ENCODE measurements around the gene CYB5RL. TPM values are rescaled to one million over a fixed set of nuclear protein-coding genes. Genes with fewer than 3 reads are reported as not detected.
"Not testable (repeated sequence)": the region's sequence is repeated elsewhere in the genome, so short reads cannot be mapped to it uniquely, and the experiment has no call there.

CYB5RL gene
- polyA plus RNA-seq, 1 donor from 2014 or later, result 4.1 TPM

- H3K4me1 Mint-ChIP-seq, result no peaks in the 10 kb centered on the region
- no peaks in the 10 kb centered on the region for H3K9me3 Mint-ChIP-seq
- no peak overlapping the region for H3K4me3 Mint-ChIP-seq
- peaks cover 9% of the 10 kb centered on the region for H3K36me3 Mint-ChIP-seq
- no peaks in the 10 kb centered on the region for H3K27me3 Mint-ChIP-seq
- no peak overlapping the region for H3K27ac Mint-ChIP-seq
Measured at GRCh38 chr1:54180701-54181360, 19.0 kb downstream of the CYB5RL start.

DNA sequence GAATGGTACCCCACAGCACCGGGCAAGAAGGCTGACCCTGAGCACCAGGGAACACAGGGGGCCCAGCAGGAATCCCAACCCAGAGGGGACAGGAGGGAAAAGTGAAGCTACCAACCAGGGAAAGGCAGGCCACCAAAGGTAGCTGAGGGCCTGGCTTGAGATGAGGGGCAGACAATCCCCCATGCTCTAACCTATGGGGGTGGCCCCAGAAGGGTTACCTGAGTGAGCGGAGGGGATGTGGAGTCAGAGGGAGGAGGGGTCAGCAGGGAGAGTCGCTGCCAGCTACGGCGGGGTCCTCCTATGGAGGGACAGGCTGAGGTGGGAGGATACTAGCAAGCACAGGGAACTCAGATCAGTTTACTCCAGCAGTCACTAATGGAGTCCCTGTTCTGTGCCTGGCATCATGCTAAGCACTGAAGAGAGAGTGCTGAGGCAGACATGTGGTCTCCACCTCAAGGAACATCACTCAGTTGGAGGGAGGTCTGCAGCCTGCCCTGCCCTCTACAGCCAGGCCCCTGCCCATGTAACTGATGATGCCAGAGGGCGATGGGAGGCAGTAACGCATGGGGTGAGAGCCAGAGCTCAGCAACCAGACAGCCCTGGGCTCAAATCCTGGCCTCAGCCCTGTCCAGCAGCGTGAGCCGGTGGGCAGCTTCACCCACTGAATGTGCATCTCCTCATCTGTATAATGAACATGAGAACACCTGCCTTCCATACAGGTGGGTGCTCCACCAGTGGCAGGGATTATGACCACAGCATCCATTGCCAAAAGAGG is 21.3 kb downstream of the CYB5RL start:
- Mint-ChIP-seq H3K4me1 (no peaks in the 10 kb centered on the region), H3K36me3 (peaks cover 9% of the 10 kb centered on the region), H3K27me3 (no peaks in the 10 kb centered on the region), H3K4me3 (no peak overlapping the region), H3K27ac (no peak overlapping the region), H3K9me3 (no peaks in the 10 kb centered on the region)

- no peak overlapping the region for H3K27ac Mint-ChIP-seq
- no peak overlapping the region for H3K4me3 Mint-ChIP-seq
- no peaks in the 10 kb centered on the region for H3K27me3 Mint-ChIP-seq
- no peaks in the 10 kb centered on the region for H3K9me3 Mint-ChIP-seq
- H3K4me1 Mint-ChIP-seq, result no peaks in the 10 kb centered on the region
- H3K36me3 Mint-ChIP-seq, result peaks cover 9% of the 10 kb centered on the region
Measured at GRCh38 chr1:54177726-54178125, 22.1 kb downstream of the CYB5RL start.

GRCh38 chr1:54176621-54177327 is 23.1 kb downstream of the CYB5RL start:
- Mint-ChIP-seq H3K9me3 (no peaks in the 10 kb centered on the region), H3K36me3 (peaks cover 9% of the 10 kb centered on the region), H3K27me3 (no peaks in the 10 kb centered on the region), H3K4me3 (peak overlapping the region in 1 of 4 donors; percentile 23), H3K4me1 (no peaks in the 10 kb centered on the region), H3K27ac (peak overlapping the region in 1 of 3 donors; percentile 23)

- no peaks in the 10 kb centered on the region for H3K4me1 Mint-ChIP-seq
- no peak overlapping the region for H3K4me3 Mint-ChIP-seq
- peaks cover 10% of the 10 kb centered on the region for H3K36me3 Mint-ChIP-seq
- H3K27ac Mint-ChIP-seq, result no peak overlapping the region
- H3K9me3 Mint-ChIP-seq, result no peaks in the 10 kb centered on the region
- H3K27me3 Mint-ChIP-seq, result no peaks in the 10 kb centered on the region
Measured at GRCh38 chr1:54174106-54174505, 25.7 kb downstream of the CYB5RL start.

GRCh38 chr1:54173681-54174080 is 26.1 kb downstream of the CYB5RL start:
- Mint-ChIP-seq H3K36me3 (peaks cover 10% of the 10 kb centered on the region), H3K4me3 (no peak overlapping the region), H3K27me3 (no peaks in the 10 kb centered on the region), H3K27ac (no peak overlapping the region), H3K9me3 (no peaks in the 10 kb centered on the region), H3K4me1 (no peaks in the 10 kb centered on the region)

GRCh38 chr1:54172614-54173599 is 26.9 kb downstream of the CYB5RL start:
- H3K27me3 Mint-ChIP-seq, result no peaks in the 10 kb centered on the region

GRCh38 chr1:54171606-54172005 is 28.2 kb downstream of the CYB5RL start:
- Mint-ChIP-seq H3K4me3 (no peak overlapping the region), H3K27me3 (no peaks in the 10 kb centered on the region), H3K27ac (no peak overlapping the region), H3K4me1 (no peaks in the 10 kb centered on the region), H3K9me3 (no peaks in the 10 kb centered on the region), H3K36me3 (peaks cover 10% of the 10 kb centered on the region)

More at GRCh38 chr1:54172614-54173599, 26.9 kb downstream of the CYB5RL start:
- Mint-ChIP-seq H3K27ac (no peak overlapping the region), H3K36me3 (peaks cover 10% of the 10 kb centered on the region), H3K4me3 (no peak overlapping the region), H3K9me3 (no peaks in the 10 kb centered on the region), H3K4me1 (no peaks in the 10 kb centered on the region)

DNA sequence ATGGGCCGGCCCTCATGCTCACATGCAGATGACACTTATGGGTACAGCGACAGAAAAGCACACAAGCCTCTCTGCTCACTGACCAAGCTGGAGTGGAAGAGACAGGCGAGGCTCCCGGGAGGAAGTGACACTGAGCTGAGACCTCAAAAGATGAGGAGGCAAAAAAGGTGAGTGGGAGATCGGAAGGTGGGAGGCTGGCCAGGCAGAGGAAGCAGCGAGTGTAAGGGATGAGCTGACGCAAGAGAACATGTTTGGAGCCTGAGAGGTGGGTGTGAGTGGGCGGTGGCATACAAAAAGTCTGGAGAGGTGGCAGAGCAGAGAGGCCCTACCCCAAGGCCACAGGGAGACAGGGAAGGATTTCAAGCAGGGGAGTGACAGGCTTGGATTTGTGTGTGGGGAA is 28.8 kb downstream of the CYB5RL start:
- H3K9me3 Mint-ChIP-seq, result no peaks in the 10 kb centered on the region
- no peaks in the 10 kb centered on the region for H3K27me3 Mint-ChIP-seq
- no peaks in the 10 kb centered on the region for H3K4me1 Mint-ChIP-seq
- H3K27ac Mint-ChIP-seq, result no peak overlapping the region
- H3K36me3 Mint-ChIP-seq, result peaks cover 10% of the 10 kb centered on the region
- peak overlapping the region in 1 of 4 donors; percentile 29 for H3K4me3 Mint-ChIP-seq

DNA sequence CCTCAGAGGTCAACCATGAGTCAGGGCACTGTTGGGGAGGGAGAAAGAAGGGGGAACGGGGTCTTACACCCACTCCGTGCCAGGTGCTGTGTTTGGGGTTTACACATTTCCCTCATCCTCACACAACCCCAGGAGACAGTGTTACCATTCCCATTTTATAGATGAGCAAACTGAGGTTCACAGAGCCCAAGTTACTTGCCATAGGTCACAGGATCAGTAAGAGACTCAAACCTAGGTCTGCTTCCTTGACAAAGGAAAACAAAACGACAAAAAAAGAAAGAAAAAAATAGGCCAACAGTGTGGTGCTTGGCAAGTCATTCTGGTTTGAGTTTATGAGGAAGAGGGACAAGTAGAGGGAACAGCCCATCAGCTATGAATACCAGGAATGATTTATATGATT is 30.8 kb downstream of the CYB5RL start:
- Mint-ChIP-seq H3K9me3 (no peaks in the 10 kb centered on the region), H3K27ac (no peak overlapping the region), H3K4me3 (no peak overlapping the region)

DNA sequence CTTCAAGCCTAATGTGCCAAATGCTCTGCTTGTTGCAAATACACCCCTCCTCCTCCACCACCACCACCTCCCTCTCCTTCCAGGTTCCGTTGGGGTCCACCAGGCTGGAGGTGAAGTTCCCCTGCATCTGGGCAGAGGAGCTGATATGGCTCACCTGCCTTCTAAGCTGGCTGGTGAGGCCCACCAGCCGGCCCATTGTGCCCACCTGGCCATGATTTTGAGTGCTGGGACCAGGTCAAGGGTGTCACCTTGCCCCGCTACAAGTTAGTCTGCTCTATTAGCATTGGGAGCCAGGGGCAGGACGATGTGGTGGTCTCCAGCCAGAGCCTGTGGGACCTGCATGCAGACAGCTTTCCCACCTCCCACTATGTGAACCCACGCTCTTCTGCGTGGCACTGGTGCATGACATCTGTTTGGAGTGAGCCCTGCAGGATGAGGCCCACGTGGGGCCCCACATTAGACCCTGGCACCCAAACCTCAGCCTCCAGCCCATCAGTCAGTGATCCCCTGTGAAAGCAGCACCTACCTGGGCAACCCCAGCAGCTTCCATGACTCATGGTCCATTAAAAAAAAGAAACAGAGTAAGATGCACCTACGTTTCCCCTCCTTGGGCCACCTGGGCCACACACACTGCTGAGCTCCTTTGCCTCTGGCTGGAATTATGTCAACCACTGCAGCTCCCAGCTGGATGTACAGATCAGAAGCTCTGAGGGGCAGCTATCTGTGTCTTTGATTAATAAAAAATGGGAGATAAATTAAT is 31.4 kb downstream of the CYB5RL start:
- H3K4me3 Mint-ChIP-seq, result no peak overlapping the region
- H3K27me3 Mint-ChIP-seq, result no peaks in the 10 kb centered on the region
- H3K27ac Mint-ChIP-seq, result no peak overlapping the region
- no peaks in the 10 kb centered on the region for H3K4me1 Mint-ChIP-seq
- H3K9me3 Mint-ChIP-seq, result no peaks in the 10 kb centered on the region
- H3K36me3 Mint-ChIP-seq, result peaks cover 7% of the 10 kb centered on the region

More for the DNA sequence above, 30.8 kb downstream of the CYB5RL start:
- Mint-ChIP-seq H3K27me3 (no peaks in the 10 kb centered on the region), H3K36me3 (peaks cover 7% of the 10 kb centered on the region), H3K4me1 (no peaks in the 10 kb centered on the region)

DNA sequence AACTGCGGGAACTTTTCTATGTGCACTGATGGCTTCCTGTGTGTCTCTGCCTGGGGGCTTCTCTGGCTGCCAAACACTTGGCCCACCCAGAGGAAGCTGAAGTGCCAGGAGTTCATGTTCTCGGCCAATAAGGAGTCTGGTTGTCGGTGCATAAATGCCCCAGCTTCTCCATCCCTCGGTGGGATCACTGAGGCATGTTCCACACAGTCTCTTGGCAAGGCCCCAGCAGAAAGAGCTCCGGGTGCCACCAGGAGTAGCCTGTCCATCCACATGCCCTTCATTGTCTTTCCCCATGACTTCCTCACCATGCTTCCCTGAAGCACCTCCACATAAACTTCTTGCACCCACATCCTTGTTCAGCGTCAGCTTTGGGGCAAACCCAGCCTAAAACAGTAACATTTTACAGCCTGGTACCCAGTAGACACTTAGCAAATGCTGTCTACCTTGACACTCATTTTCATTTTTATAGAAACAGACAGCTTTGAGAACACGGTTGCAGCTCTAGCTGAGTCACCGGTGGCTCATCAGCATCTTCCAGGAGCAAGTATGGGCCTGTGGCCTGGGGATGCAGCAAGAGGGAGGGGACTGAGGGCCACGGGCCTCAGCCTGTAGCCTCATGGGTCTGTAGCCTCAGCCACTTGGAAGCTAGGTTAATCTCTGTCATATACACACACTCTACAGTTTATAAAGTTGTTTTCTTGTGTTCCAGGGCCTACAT is 32.2 kb downstream of the CYB5RL start:
- no peak overlapping the region for H3K27ac Mint-ChIP-seq
- H3K4me1 Mint-ChIP-seq, result no peaks in the 10 kb centered on the region
- no peaks in the 10 kb centered on the region for H3K27me3 Mint-ChIP-seq
- H3K36me3 Mint-ChIP-seq, result peaks cover 7% of the 10 kb centered on the region
- H3K9me3 Mint-ChIP-seq, result no peaks in the 10 kb centered on the region
- no peak overlapping the region for H3K4me3 Mint-ChIP-seq

GRCh38 chr1:54166357-54166756 is 33.5 kb downstream of the CYB5RL start:
- not testable (repeated sequence) for H3K9me3 Mint-ChIP-seq, H3K27me3 Mint-ChIP-seq, H3K4me3 Mint-ChIP-seq, H3K4me1 Mint-ChIP-seq, H3K27ac Mint-ChIP-seq, H3K36me3 Mint-ChIP-seq
